KMS-11 (cell line): ENCODE results near the gene TNFAIP8.

Experiments
- H2AFZ ChIP-seq: fragments of 200-600 bp; sonication (generic); 2 replicates; pipeline ENCODE4 v1.6.1; 2016; ENCODE audit warnings: antibody characterized with exemption, mixed run types, low read depth
- H3K27ac ChIP-seq: fragments of 200-600 bp; sonication (generic); 2 replicates; pipeline ENCODE4 v1.6.1; 2016; ENCODE audit warnings: mild to moderate bottlenecking, mixed run types
- H3K27me3 ChIP-seq: fragments of 200-600 bp; sonication (generic); 2 replicates; pipeline ENCODE4 v1.6.1; 2017; ENCODE audit warnings: mild to moderate bottlenecking, low read depth, mixed run types, moderate library complexity; ENCODE audit not compliant: insufficient read depth
- H3K36me3 ChIP-seq: fragments of 200-600 bp; sonication (generic); 2 replicates; pipeline ENCODE4 v1.6.1; 2017; ENCODE audit warnings: mild to moderate bottlenecking, mixed run types; ENCODE audit not compliant: insufficient read depth
- H3K4me1 ChIP-seq: fragments of 200-600 bp; sonication (generic); 2 replicates; pipeline ENCODE4 v1.6.1; 2016; ENCODE audit warnings: mild to moderate bottlenecking, low read depth, mixed run types; ENCODE audit not compliant: poor library complexity, severe bottlenecking
- H3K4me2 ChIP-seq: fragments of 200-600 bp; sonication (generic); 2 replicates; pipeline ENCODE4 v1.7.0; 2016; ENCODE audit warnings: mild to moderate bottlenecking, mixed run types
- H3K4me3 ChIP-seq: fragments of 200-600 bp; sonication (generic); IDR thresholded peaks from 2 replicates; pipeline ENCODE4 v1.6.1; 2017; ENCODE audit warnings: low read depth, low read length, mixed read lengths; ENCODE audit not compliant: insufficient read depth
- H3K79me2 ChIP-seq: fragments of 200-600 bp; sonication (generic); 2 replicates; pipeline ENCODE4 v1.6.1; 2016; ENCODE audit warnings: low read depth, mixed run types; ENCODE audit not compliant: insufficient read depth
- H3K9ac ChIP-seq: fragments of 200-600 bp; sonication (generic); 2 replicates; pipeline ENCODE4 v1.6.1; 2016; ENCODE audit warnings: mild to moderate bottlenecking, mixed run types
- H4K20me1 ChIP-seq: fragments of 200-600 bp; sonication (generic); 2 replicates; pipeline ENCODE4 v1.6.1; 2016; ENCODE audit warnings: mild to moderate bottlenecking, mixed run types; ENCODE audit not compliant: insufficient read depth
- TF ChIP-seq, protein P1 (sequence below): fragments of 200-600 bp; sonication (generic); conservative IDR thresholded peaks from 2 replicates; pipeline ENCODE4 v1.6.1; 2017; ENCODE audit warnings: low read depth, mild to moderate bottlenecking, antibody characterized with exemption, low read length, moderate library complexity, mixed read lengths

The TNFAIP8 gene

DNA sequence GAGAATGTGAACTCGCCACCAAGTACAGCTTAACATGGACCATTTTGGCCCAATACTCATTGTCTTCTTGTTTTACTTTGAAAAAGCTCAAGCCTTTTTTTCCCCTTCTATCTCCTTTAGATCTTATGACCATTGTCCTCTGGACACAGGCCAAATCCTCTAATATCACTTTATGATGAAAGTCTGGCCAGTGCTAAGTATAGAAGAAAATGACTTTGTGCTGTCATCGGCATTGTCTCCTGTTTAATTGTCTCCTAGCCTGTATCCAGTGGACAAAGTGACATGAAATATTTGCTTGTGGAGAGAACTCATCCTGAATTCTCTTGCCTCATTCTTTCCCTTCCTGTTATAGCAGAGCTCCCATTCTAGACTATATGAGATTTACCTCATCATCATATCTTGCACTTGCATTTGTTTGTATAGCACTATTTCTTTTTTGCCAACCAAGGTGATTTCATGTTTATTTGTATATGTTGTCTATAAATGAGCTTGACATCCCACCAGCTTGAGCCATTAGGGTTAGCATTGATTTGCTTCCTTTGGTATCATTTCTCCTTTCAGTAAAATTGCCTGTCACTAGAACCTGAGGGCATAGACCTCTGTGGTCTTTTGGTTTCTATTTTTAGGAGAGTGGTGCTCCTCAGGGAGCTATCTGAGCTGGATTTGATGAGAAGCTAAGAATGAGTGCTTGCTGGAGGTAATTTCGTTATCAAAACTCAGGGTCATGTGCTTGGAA lies 18.8 kb upstream of the TNFAIP8 start:
- peak overlapping the region; percentile 97; the same call in 1 of the 2 replicates for H3K27ac ChIP-seq

DNA sequence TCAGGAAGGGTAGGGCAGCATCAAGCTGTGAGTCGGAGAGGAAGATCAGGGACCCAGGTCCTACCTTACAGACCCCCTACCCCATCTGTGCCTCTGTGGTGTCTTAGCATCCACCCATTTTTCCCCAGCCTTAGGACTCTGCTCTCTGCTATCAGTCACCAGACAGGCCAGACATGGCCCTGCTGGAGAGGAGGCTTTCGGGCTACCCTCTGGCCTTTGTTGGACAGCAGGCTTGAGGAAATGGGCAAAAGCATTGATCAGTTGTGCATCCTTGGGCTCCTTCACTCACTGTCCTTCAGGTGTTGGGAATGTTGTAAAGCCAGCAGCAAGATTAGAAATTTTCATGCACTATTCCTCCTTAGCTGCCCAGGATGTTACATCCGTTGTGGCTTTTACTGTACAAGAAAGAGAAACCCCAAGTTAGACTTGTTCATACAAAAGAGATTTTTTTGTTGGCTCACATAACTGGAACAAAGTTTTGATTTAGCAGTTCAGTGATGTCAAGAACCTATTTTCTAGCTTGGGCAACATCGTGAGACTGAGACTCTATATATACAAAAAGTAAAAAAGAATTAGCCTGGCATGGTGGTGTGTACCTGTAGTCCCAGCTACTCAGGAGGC lies 17.4 kb upstream of the TNFAIP8 start:
- TF ChIP-seq, protein P1, sequence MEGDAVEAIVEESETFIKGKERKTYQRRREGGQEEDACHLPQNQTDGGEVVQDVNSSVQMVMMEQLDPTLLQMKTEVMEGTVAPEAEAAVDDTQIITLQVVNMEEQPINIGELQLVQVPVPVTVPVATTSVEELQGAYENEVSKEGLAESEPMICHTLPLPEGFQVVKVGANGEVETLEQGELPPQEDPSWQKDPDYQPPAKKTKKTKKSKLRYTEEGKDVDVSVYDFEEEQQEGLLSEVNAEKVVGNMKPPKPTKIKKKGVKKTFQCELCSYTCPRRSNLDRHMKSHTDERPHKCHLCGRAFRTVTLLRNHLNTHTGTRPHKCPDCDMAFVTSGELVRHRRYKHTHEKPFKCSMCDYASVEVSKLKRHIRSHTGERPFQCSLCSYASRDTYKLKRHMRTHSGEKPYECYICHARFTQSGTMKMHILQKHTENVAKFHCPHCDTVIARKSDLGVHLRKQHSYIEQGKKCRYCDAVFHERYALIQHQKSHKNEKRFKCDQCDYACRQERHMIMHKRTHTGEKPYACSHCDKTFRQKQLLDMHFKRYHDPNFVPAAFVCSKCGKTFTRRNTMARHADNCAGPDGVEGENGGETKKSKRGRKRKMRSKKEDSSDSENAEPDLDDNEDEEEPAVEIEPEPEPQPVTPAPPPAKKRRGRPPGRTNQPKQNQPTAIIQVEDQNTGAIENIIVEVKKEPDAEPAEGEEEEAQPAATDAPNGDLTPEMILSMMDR: no peak
- Histone ChIP-seq H3K79me2 (peaks cover 60% of the 10 kb centered on the region), H2AFZ (no peak overlapping the region), H3K36me3 (no peaks in the 10 kb centered on the region), H3K4me2 (peak overlapping the region; percentile 95), H3K4me3 (no peak overlapping the region), H3K27ac (peak overlapping the region; percentile 97; the same call in 1 of the 2 replicates), H3K9ac (no peak overlapping the region; the same call in 1 of the 2 replicates), H4K20me1 (no peaks in the 10 kb centered on the region), H3K4me1 (peaks cover 89% of the 10 kb centered on the region), H3K27me3 (no peaks in the 10 kb centered on the region)

More for the DNA sequence above, 18.8 kb upstream of the TNFAIP8 start:
- Histone ChIP-seq H3K4me2 (peak overlapping the region; percentile 95), H3K4me3 (no peak overlapping the region), H3K36me3 (no peaks in the 10 kb centered on the region), H2AFZ (no peak overlapping the region), H4K20me1 (no peaks in the 10 kb centered on the region), H3K4me1 (peaks cover 89% of the 10 kb centered on the region), H3K79me2 (peaks cover 55% of the 10 kb centered on the region), H3K9ac (peak overlapping the region; percentile 2; the same call in 1 of the 2 replicates), H3K27me3 (no peaks in the 10 kb centered on the region)
- TF ChIP-seq, protein P1: no peak

DNA sequence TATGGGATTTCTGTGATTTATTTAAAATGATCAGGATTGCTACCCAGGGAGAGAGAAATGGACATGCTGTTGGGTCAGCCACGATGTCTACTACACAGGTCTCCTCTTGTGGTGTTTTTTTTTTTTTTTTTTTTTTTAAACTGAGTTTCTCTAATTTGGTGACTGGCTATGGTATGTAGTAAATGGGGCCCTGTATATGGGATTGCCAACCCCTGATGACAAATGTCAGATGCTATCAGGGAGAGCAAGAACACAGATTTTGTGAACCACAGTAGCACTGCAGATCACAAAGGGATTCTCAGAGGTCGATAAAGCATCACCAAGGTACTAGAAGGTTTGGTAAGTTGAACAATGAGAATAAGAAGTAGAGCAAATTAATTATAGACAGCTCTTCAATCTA lies 16.5 kb upstream of the TNFAIP8 start:
- Histone ChIP-seq H3K27ac (peak overlapping the region; percentile 97), H3K4me2 (peak overlapping the region; percentile 95), H3K4me1 (peaks cover 89% of the 10 kb centered on the region)

DNA sequence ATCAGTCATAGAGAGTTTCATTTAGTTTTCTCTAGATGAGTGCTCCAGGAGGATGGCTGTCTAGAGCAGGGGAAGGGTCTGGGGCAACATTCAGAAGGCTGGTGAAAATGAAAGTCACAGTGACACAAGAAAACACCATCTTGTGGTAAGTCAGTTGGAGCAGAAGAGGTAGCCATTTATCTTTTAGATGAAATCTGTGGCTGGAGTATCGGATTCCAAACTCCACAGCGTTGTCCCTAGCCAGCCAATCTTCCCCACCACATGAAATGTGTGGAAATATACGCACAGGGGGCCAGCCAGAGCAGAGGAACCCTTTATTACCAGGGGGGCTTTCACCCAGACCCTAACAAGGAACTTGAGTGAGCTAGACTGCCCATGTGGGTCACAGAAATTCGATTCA lies 15.9 kb upstream of the TNFAIP8 start:
- Histone ChIP-seq H3K36me3 (no peaks in the 10 kb centered on the region), H3K4me2 (peak overlapping the region; percentile 95), H4K20me1 (no peaks in the 10 kb centered on the region), H3K4me1 (peaks cover 89% of the 10 kb centered on the region), H3K27me3 (no peaks in the 10 kb centered on the region), H3K79me2 (peaks cover 62% of the 10 kb centered on the region), H3K27ac (peak overlapping the region; percentile 97), H3K4me3 (no peak overlapping the region), H3K9ac (peak overlapping the region; percentile 78), H2AFZ (peak overlapping the region; percentile 42; the same call in 1 of the 2 replicates)
- TF ChIP-seq, protein P1: no peak

More for the DNA sequence above, 16.5 kb upstream of the TNFAIP8 start:
- H2AFZ ChIP-seq: no peak overlapping the region
- H3K36me3 ChIP-seq: no peaks in the 10 kb centered on the region
- peak overlapping the region; percentile 78; the same call in 1 of the 2 replicates for H3K9ac ChIP-seq
- no peaks in the 10 kb centered on the region for H4K20me1 ChIP-seq
- no peak overlapping the region for H3K4me3 ChIP-seq
- TF ChIP-seq, protein P1: no peak
- H3K27me3 ChIP-seq: no peaks in the 10 kb centered on the region
- peaks cover 64% of the 10 kb centered on the region for H3K79me2 ChIP-seq
